Stimulated activated CD8-positive, alpha-beta memory T cell treated with anti-CD3 and anti-CD28 coated beads, Interleukin-12 subunit alpha, Interleukin-12 subunit beta, amount 100 ng/mL, for 24 hours (primary cell): ENCODE measurements around the gene RABGGTA.

Experiments used
- DNase-seq: peaks from one replicate; pipeline ENCODE4 v3.0.0-alpha.2; 2020; ENCODE audit errors: extremely low read depth

The RABGGTA gene

GRCh38 chr14:24271134-24271833 lies at the start of gene RABGGTA:
Gene RABGGTA, minus strand, starts transcription at chr14:24271597. Its CDS starts 482 bp downstream, at chr14:24271115.
- peak; percentile 72 for DNase-seq

GRCh38 chr14:24317141-24317928 lies 45.9 kb upstream of the RABGGTA start:
- DNase-seq = no peak

GRCh38 chr14:24316597-24316950 lies 45.2 kb upstream of the RABGGTA start:
- DNase-seq = no peak

GRCh38 chr14:24315807-24316596 lies 44.6 kb upstream of the RABGGTA start:
- no peak for DNase-seq

GRCh38 chr14:24315243-24315806 lies 43.9 kb upstream of the RABGGTA start:
- no peak for DNase-seq

GRCh38 chr14:24314377-24315193 lies 43.2 kb upstream of the RABGGTA start:
- no peak for DNase-seq

- DNase-seq = no peak
These were observed 42.5 kb upstream of the RABGGTA start for GRCh38 chr14:24313913-24314312.

GRCh38 chr14:24312736-24313507 lies 41.5 kb upstream of the RABGGTA start:
- DNase-seq = no peak

- DNase-seq = no peak
These were observed 40.6 kb upstream of the RABGGTA start for GRCh38 chr14:24311837-24312615.

- no peak for DNase-seq
These were observed 39.5 kb upstream of the RABGGTA start, which contains the start of gene LTB4R for GRCh38 chr14:24310646-24311604. Gene LTB4R, plus strand, starts transcription at chr14:24311502. Its CDS starts 4,150 bp downstream, at chr14:24315652.

GRCh38 chr14:24310265-24310645 lies 38.9 kb upstream of the RABGGTA start:
- DNase-seq = no peak

GRCh38 chr14:24309538-24310264 lies 38.3 kb upstream of the RABGGTA start, which contains the start of gene LTB4R2:
Gene LTB4R2, plus strand, starts transcription at chr14:24310140. Its CDS starts 525 bp downstream, at chr14:24310665.
- no peak for DNase-seq

GRCh38 chr14:24308342-24309124 lies 37.1 kb upstream of the RABGGTA start:
- DNase-seq = no peak

GRCh38 chr14:24307575-24308341 lies 36.4 kb upstream of the RABGGTA start, which contains the start of gene CIDEB:
Gene CIDEB, minus strand, starts transcription at chr14:24307977. Its CDS starts 119 bp downstream, at chr14:24307858.
- no peak for DNase-seq

- no peak for DNase-seq
These were observed 35.8 kb upstream of the RABGGTA start for GRCh38 chr14:24307156-24307574.

- DNase-seq = no peak
These were observed 32.6 kb upstream of the RABGGTA start for GRCh38 chr14:24304019-24304387.
